GM23248 (cell line): ENCODE measurements around the gene MTMR11.

ENCODE experiments used
- EZH2 ChIP-seq: fragments of 200-600 bp; sonication (generic); IDR thresholded peaks from 2 replicates; pipeline ENCODE4 v1.6.1; 2018; ENCODE audit warnings: antibody characterized with exemption, mild to moderate bottlenecking; ENCODE audit not compliant: insufficient read depth, poor library complexity, severe bottlenecking
- EZH2phosphoT487 ChIP-seq: fragments of 200-600 bp; sonication (generic); IDR thresholded peaks from 2 replicates; pipeline ENCODE4 v1.6.1; 2018; ENCODE audit warnings: antibody characterized with exemption, moderate library complexity, mild to moderate bottlenecking, low read depth; ENCODE audit not compliant: insufficient read depth

DNA sequence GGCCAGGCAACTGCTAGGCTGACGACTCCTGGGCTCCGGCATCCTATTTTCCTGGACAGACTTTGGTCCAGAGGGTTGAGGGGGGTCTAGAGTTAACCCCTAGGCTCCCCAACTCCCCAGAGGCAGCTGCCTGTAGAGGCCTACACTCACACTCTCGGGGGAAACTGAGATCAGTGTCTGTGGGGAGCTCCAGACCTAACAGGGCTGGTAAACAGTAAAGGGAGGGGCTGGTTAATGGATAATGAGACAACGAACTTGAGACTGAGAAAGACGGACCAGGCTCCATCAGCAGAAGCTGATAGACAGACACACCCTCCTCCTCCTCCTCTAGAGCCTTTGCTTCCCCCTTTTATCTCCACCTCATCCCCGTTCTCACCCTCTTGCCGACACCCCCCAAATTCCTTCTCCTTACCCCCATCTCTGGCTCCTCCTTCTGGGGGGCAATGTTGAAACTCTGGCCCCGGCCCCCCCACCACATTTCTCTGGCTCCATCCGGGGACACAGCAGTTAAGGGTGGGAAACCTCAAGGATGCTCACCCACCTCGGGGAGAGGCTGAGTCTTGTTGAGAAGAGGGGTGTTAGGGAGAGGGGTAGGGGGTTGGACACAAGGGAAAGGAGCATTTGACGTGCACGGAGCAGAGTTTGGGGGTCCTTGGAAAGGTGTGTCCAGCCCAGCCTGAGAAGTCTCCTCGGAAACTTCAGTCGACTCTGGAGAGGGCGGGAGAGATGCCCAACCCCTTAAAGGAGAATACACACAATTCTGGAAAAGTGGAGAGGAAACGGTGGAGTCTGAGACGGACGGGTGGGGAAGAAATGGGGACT is at the start of gene MTMR11:
- TF ChIP-seq EZH2phosphoT487 (no peak), EZH2 (no peak)
